ENCODE measurements around the gene IPO7.
"Not testable (repeated sequence)": the region's sequence is repeated elsewhere in the genome, so short reads cannot be mapped to it uniquely, and the experiment has no call there.

IPO7 gene

DNA sequence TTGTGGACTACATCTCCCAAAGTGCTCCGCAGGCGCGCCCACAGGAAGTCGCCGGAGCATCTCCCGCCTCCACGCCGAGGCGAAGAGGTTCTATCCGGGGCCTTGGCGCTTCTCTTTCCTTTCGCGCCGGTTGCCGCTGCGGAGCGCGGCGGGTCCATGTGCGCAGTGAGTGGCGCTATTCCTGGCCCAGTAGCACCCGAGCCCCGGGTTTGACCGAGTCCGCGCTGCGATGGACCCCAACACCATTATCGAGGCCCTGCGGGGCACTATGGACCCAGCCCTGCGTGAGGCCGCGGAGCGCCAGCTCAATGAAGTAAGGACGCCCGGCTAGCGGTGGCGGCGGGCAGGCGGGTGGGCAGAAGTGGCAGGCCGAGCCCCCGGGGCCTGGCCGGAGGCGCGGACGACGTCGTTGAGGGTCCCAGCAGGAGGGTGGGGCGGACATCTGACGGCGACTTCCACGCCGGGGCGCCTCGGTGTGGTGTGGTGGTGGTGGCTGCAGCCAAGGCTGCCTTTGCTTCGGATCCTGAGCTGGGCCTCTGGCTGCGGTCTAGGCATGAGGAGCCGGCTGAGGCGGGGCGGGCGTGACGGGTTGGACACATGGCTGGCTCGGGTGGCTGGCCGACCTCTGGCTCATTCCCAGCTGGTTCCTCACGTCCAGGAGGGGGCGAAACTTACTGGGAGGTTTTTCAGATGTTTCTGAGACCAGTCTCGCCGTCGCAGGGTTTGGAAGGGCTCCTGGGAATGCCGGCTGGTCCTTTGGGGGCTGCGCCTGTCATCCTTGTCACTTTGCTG is at the start of gene IPO7:
Gene IPO7, plus strand, starts transcription at position 118 of the 792 bp plus-strand sequence. Its CDS starts 112 bp downstream, at position 230.
- peak; percentile 77 for DNase-seq

DNA sequence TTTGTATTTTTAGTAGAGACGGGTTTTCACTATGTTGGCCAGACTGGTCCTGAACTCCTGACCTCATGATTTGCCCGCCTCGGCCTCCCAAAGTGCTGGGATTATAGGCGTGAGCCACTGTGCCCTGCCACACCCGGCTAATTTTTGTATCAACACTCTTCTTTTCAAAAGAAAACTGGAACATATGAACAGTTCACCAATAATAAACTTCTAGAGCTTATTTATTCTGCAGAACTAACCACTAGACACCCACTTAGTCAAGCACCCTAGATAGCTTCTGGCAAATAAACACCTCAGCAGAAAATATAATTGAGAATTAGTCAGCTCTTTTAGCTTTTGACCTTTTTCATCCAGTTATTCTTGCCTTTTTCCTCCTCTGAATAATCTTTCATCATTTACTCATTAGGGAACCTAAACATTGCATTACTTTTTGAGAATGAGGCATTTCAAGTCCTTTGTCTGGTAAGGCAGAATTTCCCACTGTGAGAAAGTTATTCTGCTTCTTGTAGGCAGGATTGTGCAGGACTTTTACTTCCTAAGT is 42.7 kb upstream of the IPO7 start:
- DNase-seq, result no peak

DNA sequence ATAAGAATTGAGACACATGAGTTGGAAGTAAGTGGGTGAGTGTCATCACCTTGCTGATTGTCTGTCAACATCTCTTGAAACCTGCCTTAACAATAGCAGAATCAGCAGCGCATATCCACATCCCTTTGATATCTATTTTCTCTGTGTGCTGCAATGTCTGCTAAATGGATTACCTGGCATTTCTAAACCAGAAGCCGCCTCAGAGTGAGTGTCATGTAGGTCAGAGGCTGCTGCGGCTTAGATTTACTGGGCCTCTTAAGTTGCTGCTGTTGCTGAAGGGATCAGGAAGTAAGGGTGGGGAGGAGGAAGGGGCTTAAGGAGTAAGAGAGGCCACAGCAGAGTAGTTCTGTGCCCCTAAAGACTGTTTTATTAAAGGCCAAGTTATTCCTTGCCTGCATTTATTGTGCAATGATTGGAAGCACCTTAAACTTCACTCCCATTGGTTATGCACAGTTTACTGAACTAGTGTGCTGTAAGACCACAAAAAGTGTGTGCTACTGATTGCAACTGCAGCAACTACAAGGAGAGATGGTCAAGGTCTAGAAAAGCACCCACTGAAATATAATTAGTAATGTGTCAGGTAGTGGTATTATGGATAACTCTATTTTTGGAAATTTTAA is 40.3 kb upstream of the IPO7 start:
- DNase-seq, result no peak

DNA sequence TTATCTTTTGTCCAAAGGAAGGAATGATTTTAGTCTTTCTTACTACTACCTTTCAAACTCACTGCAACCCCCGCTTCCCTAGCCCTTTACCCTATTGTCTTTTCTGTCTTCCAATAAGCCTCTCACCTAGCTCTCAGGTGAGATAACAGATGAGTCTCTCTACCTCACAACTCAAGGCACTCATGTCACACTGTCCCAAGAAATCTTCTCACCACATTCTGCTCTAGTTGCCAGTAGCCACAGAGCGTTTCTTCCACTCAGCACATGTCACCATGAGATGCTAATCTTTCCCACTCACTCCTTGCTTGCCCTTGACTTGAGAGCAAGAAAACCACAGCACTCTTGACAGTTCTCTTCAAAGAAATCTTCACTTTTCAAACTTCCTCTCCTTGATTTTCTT is 37.4 kb upstream of the IPO7 start:
- no peak for DNase-seq

DNA sequence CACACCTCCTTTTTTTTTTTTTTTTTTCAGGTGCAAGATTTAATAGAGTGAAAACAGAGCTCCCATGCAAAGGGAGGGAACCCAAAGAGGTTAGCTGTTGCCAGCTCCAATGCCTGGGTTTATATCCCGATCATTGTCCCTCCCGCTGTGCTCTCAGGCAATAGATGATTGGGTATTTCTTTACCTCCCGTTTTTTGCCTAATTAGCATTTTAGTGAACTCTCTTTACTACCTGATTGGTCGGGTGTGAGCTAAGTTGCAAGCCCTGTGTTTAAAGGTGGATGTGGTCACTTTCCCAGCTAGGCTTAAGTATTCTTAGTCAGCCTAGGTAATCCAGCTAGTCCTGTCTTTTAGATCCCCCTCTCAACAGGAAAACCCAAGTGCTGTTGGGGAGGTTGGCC is 36.7 kb upstream of the IPO7 start:
- not testable (repeated sequence) for DNase-seq

DNA sequence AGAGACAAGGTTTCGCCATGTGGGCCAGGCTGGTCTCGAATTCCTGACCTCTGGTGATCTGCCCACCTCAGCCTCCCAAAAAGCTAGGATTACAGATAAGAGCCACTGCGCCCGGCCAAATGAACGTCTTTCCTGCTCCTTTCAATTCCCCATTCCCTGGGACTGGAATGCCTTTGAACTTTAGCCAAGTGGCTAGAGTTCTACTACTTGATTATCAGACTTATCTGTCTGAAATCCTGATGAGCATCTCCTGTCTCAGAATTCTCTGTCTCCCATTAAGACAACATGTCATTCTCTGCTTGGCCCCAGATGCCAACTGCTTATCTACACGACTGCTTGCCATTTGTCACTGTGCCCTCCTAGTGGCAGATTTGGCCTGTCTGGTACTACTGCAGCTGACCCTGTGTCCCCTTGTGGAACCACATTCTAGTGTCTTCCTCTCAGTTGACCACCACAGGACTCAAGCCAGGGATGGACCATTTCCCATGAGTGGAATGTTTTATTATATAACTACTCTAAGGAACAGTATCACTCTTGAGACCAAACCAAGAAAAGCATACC is 33.1 kb upstream of the IPO7 start:
- no peak for DNase-seq

DNA sequence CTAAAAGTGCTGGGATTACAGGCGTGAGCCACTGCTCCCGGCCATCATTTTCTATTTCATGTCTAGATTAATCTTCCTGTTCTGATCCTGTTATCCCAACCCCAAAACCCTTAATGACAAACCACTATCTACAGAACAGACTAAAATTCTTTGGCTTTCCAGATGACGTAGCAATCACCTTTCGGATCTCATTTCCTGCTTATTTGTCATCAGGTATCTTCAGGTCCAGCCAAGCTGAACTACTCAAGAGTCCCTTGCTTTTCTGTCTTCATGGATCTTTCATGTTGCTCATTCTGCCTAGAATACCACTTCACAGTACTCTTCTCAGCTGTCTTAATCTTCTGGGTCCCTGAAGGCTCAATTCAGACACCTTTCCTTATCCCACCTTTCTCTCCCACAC is 27.4 kb upstream of the IPO7 start:
- no peak for DNase-seq

DNA sequence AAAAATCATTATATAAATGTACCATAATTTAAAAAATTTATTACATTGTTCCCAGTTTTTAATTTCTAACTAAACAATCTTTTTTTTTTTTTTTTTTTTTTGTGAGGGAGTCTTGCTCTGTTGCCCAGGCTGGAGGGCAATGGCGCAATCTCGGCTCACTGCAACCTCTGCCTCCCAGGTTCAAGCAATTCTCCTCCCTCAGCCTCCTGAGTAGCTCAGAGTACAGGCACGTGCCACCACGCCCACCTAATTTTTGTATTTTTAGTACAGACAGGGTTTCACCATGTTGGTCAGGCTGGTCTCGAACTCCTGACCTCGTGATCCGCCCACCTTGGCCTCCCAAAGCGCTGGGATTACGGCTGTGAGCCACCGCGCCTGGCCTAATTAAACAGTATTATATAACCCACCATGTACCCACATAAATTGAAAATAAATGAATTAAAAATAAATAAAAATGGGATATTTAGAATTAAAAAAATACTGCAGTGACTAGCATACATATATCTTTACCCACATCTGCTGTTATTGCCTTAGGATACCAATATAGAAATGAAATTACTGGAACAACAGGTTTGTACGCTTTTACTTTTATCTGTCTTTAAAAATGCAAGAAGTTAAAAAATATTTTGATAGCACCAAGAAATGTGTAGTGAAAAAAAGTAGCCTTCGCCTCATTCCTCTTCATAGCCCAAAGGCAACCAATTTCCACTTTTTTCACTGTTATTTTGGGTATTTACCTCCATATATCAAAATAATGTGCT is 23.4 kb upstream of the IPO7 start:
- DNase-seq, result not testable (repeated sequence)

DNA sequence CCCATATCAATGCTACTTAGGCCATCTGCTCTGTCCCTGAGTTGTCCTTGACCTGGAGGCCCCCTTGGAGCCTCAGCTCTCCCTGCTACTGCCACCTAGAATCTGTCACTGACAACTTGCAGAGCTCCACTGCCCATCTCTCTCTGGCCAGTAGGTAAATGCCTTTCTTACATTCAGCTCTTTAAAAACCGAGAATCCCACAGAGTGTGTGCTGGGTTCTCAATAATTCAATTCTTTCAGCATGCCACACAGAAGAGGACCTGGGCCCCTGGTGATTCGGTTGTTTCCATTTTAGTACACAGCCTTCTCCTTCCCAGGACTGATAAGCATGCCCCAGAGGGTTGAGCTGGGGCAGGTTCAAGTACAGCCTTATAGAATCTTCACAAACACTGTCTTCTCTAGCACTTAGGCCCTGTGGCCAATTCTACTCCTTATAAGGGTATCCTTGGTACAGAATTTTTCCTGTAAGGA is 22.0 kb upstream of the IPO7 start:
- no peak for DNase-seq

DNA sequence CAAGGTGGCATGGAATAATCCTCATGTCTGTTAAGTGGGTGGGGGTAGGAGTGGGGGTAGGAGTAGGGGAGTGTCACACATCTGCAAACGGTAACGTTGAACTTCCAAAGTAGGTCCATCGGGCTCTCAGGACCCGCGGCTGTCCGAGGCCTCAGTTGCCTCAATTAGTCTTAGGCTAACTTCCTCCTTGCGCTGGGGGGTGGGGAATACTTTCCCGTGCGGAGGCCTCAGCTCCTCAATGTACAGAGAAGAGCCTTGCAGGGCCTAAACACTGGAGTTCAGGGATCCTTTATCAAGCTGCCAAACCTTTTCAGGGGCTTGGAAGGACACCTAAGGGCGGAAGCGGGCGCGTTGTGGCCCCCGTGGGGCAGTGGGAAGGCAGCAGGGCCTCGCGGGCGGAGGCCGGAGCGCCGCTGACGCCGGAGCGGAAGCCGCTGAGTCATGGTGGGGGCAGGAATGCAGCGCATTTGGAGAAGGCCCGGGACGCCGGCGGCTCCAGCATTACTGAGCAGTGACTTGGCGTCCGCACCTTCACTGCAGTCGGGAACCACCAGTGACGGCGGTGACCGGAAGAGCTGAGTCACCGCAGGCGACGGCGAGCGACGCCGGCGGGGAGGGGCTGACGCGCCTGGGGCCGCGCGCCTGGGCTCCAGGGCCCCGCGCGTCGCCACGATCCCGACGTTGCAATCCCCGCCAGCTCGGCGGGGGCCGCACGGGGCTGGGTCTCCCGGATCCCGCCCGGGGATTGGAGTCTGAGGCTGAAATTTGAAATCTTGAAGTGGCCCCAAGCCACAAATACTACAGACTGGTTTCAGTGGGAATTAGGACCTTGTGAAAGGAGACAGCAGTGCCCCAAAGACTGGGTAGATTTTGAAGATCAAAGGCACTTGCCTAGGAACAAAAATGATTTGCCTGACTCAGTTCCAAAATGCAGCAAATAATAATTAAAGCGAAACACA is 20.2 kb upstream of the IPO7 start:
- DNase-seq, result peak; percentile 60

DNA sequence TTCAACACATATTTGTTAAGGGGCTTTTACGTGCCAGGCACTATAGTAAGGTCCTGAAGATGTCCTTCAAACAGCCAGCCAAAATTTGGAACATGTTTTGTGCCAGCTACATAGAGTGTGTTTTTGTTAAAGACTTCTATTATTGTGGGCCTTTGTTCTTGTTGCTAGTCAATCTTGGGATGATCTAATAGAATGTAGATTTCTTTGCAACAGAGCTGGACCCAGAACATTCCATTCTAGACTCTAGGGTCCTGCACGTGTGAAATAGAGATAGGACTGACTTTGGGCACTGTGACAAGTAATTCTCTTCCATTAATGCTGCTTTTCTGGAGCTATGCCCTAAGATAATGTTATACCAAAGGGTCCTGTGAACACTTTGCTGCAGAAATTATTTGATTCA is 16.9 kb upstream of the IPO7 start:
- DNase-seq, result no peak

DNA sequence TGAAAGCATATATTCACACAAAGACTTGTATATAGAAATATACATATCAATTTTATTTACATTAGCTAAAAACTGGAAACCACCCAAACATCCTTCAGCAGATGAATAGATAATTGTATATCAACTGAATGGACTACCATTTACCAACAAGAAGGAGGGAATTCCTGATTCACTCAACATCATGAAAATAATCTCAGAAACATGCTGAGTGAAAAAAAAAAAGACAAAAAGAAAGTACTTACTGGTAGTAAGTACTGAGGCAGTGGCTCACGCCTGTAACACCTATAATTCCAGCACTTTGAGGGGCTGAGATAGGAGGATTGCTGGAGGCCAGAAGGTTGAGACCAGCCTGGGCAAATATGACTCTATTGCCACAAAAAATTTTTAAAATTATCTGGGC is 7.4 kb upstream of the IPO7 start:
- no peak for DNase-seq

DNA sequence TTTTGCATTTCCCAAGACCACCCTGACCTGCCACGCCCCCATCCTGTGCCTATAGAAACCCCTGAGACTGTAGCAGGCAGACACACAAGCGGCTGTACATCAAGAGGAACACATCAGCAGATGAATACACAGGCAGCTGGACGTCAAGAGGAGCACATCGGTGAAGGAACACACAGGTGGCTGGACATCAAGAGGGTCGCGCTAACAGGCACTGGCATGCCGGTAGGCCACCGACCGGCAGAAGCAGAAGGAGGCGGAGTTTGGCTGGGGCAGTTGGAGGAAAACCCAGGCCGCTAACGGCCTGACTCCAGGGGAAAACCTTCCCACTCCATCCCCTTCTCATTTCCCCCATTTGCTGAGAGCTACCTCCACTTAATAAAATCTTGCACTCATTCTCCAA is 5.4 kb upstream of the IPO7 start:
- no peak for DNase-seq

DNA sequence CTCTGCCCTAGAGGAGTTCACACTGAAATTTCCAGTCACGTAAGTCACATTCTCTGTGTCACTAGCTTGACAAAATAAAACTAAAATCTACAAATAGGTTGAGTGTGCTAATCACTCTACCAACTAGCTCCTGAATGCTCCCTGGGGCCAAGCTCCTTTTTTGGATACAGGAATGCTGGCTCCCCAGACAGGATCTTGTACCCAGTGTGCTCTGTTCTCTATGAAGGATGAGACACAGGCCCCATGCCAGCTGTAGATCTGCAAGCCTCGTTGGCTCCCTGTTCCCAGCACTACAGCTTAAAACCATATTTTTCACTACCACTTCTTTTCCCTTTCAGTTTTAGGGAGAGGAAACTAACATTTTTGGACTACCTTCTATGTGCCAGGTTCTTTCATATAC is 3.7 kb upstream of the IPO7 start:
- no peak for DNase-seq

DNA sequence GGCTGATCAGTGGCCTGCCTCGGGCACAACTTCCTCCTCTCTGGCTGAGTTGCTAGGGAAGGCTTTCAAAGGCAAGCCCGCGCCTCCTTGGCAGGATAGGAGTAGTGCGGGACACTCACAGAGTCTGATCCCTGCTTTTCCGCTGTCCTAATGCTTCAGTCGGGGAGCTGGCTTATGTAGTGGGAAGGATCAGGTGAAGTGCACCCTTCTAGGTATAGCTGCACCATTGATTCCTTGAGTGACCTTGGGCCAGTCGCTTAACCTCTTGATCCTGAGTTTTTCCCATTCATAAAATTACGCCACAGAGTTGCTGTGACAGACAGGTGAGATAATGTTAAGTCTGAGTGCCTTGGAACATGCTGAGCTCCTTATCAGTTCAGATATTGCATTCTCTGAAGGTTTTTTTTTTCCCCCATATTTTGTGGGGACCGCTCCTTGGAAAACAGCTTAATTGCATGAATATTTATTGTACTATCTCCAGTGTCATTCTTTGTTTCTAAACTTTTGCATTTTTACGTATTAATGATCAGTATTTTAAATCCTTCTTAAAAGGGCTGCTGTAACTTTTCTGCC is 961 bp downstream of the IPO7 start:
- DNase-seq, result no peak

DNA sequence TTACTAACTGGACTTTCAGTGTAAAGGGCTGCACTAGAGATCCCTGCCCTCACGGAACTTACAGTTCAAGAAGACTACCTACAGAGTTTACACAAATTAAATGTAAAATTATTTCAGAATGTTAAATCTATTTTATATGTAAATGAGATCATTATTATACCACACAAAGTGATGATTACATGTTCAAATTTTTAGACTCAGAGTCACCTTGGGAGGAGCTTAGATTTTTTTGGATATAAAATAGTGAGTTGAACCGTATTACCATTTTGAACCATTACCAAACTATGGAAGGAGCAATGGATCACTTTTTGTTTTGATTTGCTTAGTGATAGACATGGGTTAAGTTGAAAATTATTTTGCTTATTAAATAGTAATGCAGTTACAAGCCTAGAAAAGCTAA is 1.6 kb downstream of the IPO7 start:
- no peak for DNase-seq

DNA sequence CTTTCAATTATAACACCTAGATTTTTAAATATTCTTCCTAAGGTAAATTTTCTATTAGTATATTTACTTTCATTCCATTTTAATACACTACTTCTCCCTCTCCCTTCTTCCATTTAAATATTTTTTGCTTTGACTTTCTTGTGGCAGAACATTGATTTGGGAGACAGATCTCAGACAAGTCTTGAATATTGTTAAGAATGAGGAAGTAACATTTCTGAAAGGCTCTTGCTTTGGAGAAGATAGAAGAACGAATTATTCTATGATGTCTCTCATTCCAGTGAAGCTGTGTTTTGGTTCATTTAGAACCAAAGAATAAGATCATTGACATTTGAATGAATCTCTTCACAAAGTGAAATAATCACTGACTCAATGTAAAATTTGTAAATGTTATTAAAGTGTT is 2.4 kb downstream of the IPO7 start:
- DNase-seq, result no peak

DNA sequence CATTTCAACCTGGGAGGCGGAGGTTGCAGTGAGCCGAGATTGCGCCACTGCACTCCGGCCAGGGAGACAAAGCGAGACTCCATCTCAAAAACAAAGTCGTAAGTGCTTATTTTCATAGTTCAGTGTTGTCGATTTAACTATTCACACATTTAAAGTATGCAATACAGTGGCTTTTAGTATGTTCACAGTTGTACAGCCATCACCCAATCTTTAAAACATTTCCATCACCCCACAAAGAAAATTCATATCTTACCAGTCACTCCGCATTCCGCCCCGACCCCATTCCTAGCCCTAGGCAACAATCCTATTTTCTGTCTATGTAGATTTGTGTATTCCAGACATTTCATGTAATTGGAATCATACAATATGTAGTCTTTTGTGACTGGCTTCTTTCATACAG is 11.9 kb downstream of the IPO7 start:
- DNase-seq, result no peak

DNA sequence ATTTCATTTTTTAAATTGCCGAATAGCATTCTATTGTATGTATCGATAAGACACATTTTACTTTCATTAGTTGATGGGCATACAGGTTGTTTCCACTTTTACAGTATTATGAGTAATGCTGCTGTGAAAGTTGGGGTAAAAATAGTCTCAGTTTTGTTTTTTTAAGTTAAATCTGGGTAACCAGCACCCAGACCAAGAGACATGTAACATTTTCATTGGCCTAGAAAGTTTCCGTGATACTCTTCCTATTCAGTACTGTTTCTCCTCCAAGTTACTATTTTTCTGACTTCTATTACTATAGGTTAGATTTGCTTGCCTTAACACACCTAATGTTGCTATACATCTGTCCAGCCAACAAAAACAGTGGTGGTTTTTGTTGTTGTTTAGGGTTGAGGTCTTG is 12.3 kb downstream of the IPO7 start:
- no peak for DNase-seq

DNA sequence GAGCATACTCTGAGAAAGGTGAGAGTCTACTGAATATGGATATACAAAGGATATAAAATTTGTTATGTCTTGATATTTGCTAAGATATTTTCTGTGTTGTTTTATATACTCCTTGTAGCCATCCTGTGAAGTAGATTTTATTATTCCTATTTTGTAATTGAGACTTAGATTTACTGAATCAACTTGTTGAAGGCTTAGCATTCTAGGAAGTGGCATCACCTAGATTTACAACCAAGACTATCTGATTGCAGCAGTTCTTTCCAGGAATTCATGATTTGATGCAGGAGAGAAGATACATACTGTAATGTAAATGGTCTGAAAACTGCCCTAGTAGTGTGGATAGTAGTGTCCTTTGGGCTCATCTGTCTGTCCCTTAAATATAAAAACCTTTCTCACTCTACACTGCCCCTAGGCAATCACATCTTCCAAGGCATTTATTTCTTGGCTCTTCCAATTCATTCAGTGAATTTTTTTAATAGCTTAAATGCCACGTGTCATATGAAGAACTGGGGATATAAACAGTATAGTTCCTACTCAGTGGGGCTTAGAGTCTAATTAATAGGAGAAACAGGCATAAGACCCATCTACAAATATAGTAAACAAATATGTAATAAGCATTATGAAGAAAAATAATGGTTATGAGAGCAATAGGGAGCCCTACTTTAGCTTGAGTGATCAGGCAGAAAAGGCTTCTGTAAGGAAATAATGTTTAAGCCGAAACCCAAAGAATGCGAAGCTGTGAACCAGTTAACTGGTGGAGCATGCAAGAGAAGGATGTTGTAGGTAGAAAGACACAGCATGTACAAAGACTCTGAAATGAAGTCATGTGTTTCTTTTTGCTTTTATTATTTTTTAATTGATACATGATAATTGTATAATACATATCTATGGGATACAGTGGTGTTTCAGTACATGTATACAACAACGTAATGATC is 13.6 kb downstream of the IPO7 start:
- DNase-seq, result no peak

DNA sequence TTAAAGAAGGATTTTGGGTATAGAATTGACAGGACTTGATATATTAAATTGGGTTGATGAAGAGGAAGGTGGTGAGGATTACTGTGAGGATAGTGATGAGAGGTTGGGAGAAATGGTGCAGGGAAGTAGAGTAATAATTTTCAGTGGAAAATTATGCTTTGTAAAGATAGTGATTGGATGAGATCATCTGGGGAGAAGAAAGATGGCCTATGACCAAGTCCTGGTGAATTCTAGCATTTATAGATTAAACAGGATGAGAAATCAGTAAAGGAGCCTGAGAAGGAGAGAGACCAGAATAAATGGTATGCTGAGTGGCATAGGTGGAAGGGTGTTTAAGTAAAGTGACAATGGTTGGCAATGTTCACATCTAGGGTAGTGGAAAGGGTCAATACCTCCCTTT is 15.0 kb downstream of the IPO7 start:
- DNase-seq, result no peak
